H1 (cell line): Measurements from ENCODE around the gene PYGL. TPM values are rescaled to one million over a fixed set of nuclear protein-coding genes. Genes with fewer than 3 reads are reported as not detected.

Experiments used
- SIN3A ChIP-seq, 2 experiments: IDR thresholded peaks in 1 of 2; conservative IDR thresholded peaks in 1 of 2; 2 replicates each; pipeline ENCODE4 v1.6.1; 2011 to 2012; ENCODE audit warnings: low read length in 2 of 2, improper control_type of control experiment in 1 of 2, low read depth in 1 of 2, mild to moderate bottlenecking in 1 of 2
- polyA plus RNA-seq, 7 experiments: library from polyadenylated mRNA; depleted of rRNA in 3 of 7; stranded (reverse) in 5 of 7; unstranded in 2 of 7; fragments of >200 nt in 5 of 7; fragments of 200-250 nt in 2 of 7; gene quantifications; 1 replicate in 5 of 7; 2 replicates in 1 of 7; 4 replicates in 1 of 7; pipeline versions ENCODE4 v1.2.1 to v1.2.3, GENCODE V29; 2011 to 2013; ENCODE audit warnings: missing spikeins in 2 of 7, mixed read lengths in 2 of 7
- total RNA-seq: library from RNA; stranded (reverse); fragmentation: NEBNext Ultra II Directional; extraction: Animal tissue kit (Norgen Biotek cat#: 25700); gene quantifications from 2 replicates; pipeline ENCODE4 v1.2.1, GENCODE V29; 2021

PYGL gene
- total and polyA plus RNA-seq, 2 of the 8 experiments (the other 6 are each of a cell fraction or from before 2014, with no cell fraction given): 26.1 to 50.5 TPM

- TF ChIP-seq SIN3A (conservative IDR thresholded peaks at IDR 0.05 in 1 of 2, IDR thresholded peaks at IDR 0.05 in 1 of 2; ENCODE audit: low read depth in 1 of 2, low read length in 2 of 2): no peak
Measured at GRCh38 chr14:50864946-50865345, 79.3 kb downstream of the PYGL start (continued).
